Aorta (tissue), 5 donors: ENCODE data around the gene MBNL1. TPM values are rescaled to one million over a fixed set of nuclear protein-coding genes. Genes with fewer than 3 reads are reported as not detected.
"Not testable (repeated sequence)": the region's sequence is repeated elsewhere in the genome, so short reads cannot be mapped to it uniquely, and the experiment has no call there.

Source experiments
- ATAC-seq: fragments of 200-7000 bp; cut with Tn5 transposase; one replicate; pipeline ENCODE4 v1.9.1; 2022; ENCODE audit warnings: moderate library complexity; ENCODE audit not compliant: low FRiP score
- DNase-seq, 2 donors: peaks; one replicate each; pipeline ENCODE4 v3.0.0-alpha.2; 2020
- H3K27ac ChIP-seq, 2 donors: one replicate each; pipeline ENCODE4 v1.5.1; 2013; ENCODE audit warnings: low read length in 2 of 2, mild to moderate bottlenecking in 2 of 2, moderate library complexity in 2 of 2, control low read depth in 1 of 2, inconsistent platforms in 1 of 2, low read depth in 1 of 2
- H3K27me3 ChIP-seq, 2 donors: one replicate each; pipeline ENCODE4 v1.6.1; 2013; ENCODE audit warnings: control low read depth in 1 of 2, low read length in 1 of 2, mild to moderate bottlenecking in 1 of 2, moderate library complexity in 1 of 2; ENCODE audit not compliant: insufficient read depth in 2 of 2, control insufficient read depth in 1 of 2
- H3K36me3 ChIP-seq, 2 donors: one replicate each; pipeline ENCODE4 v1.6.1; 2013; ENCODE audit warnings: control low read depth in 1 of 2, low read length in 1 of 2, mild to moderate bottlenecking in 1 of 2; ENCODE audit not compliant: insufficient read depth in 2 of 2, control insufficient read depth in 1 of 2
- H3K4me1 ChIP-seq, 2 donors: one replicate each; pipeline ENCODE4 v1.6.1; 2013; ENCODE audit warnings: low read length in 2 of 2, control low read depth in 1 of 2, mild to moderate bottlenecking in 1 of 2, moderate library complexity in 1 of 2; ENCODE audit not compliant: insufficient read depth in 2 of 2, control insufficient read depth in 1 of 2
- H3K4me3 ChIP-seq, 2 donors: one replicate each; pipeline ENCODE4 v1.5.1; 2013; ENCODE audit warnings: low read length in 2 of 2, control low read depth in 1 of 2, mild to moderate bottlenecking in 1 of 2
- H3K9me3 ChIP-seq: one replicate; pipeline ENCODE4 v1.6.1; 2013; ENCODE audit warnings: mild to moderate bottlenecking, low read length; ENCODE audit not compliant: control insufficient read depth
- WGBS, 2 donors: extraction: QIAGEN DNeasy Blood & Tissue Kit; methylation state at CpG; one replicate each; pipeline ENCODE4 v1.1.7; 2013; 5-methylcytosine and 5-hydroxymethylcytosine counted together
- intact Hi-C, 2 donors: fragments of 100-400 bp; cut with DNase I; formaldehyde crosslinking; loops; one replicate each; pipeline versions ENCODE4 v1.14.2 to v1.15.0; 2022
- polyA plus RNA-seq, 2 donors: library from polyadenylated mRNA; stranded (reverse); fragments of 200-250 nt; gene quantifications; one replicate each; pipeline ENCODE4 v1.2.3, GENCODE V29; 2013
- total RNA-seq, 2 donors: library from RNA; stranded (reverse); fragmentation: NEBNext Ultra II Directional; extraction: Animal tissue kit (Norgen Biotek cat#: 25700); gene quantifications; one replicate each; pipeline ENCODE4 v1.2.1, GENCODE V29; 2021
- donor health status: healthy with polysubstance abuse.
- donor health status: Bipolar disorder and iron deficiency.
- donor health status: DM: no; HTN: no; CAD: no.
- donor health status: DM: no; HTN: no; CAD: no.
- donor health status: DM: yes; HTN: yes; CAD: no.

MBNL1 gene
- total and polyA plus RNA-seq, 4 donors: 141 to 689 (median 334) TPM

DNA sequence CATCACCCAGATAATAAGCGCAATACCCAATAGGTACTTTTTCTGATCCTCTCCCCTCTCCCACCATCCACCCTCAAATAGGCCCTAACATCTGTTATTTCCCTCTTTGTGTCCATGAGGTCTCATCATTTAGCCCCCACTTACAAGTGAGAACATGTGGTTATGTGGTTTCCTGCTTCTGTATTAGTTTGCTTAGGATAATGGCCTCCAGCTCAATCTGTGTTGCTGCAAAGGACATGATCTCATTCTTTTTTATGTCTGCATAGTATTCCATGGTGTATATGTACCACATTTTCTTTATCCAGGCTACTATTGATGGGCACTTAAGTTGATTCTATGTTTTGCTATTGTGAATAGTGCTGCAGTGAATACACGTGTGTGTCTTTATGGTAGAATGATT, 165.4 kb downstream of the MBNL1 start:
- WGBS, 2 donors: 92 to 94% methylated on average over 2 of the region's 2 CpGs
- peaks cover 0 to 7% of the 10 kb centered on the region in 2 donors for H3K4me1 ChIP-seq
- no peaks in the 10 kb centered on the region for H3K27me3 ChIP-seq
- ATAC-seq (no peak), DNase-seq (no peak)
- H3K27ac ChIP-seq: no peak overlapping the region
- no peaks in the 10 kb centered on the region for H3K9me3 ChIP-seq
- H3K36me3 ChIP-seq: no peaks in the 10 kb centered on the region
- intact Hi-C loops: no loop called here
- no peak overlapping the region for H3K4me3 ChIP-seq

GRCh38 chr3:152435210-152435609, 166.5 kb downstream of the MBNL1 start:
- intact Hi-C loops, ATAC-seq, H3K4me1 ChIP-seq, H3K27me3 ChIP-seq, H3K9me3 ChIP-seq, H3K27ac ChIP-seq, DNase-seq, H3K4me3 ChIP-seq, H3K36me3 ChIP-seq: not testable (repeated sequence)

DNA sequence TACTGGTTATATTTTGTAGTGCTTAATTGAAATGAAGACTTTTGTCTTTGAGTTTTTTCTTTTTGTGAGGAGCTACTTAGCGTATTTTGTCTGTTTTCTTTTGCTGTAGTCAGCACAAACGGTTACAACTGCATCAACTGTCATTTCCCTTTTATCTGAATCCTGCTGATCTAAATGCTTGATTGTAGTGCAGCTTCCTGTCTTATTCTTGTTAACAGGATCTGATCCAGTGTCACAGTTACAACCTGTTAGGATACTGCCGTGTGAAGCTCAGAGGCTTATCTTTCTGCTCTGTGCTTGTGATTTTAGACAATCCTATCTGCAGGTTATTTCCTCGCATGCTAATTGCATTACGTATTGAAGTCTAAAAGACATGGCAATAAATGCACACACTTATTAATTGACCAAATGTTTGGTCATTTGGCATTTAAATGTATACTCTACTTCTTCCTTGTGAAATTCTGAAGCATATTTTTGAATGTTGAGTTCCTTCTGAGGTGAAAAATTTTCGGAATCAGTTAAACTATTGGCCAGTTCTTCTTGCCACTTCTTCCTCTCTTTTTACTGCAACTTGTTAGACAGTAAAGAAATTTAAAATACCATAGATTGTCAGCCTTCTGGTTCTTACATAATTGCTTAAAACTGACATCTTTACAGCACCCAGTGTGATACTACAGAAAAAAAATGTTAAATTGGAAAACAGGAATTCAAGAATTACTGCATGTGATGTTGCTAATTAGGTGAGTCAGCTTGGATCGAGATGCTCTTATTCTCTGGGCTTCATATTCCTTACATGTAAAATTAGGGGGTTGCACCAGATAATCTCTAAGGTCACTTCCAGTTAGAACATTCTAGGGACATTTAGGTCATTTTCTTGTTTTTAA, 168.2 kb downstream of the MBNL1 start:
- Histone ChIP-seq H3K4me3 (no peak overlapping the region), H3K27ac (no peak overlapping the region), H3K9me3 (no peaks in the 10 kb centered on the region), H3K27me3 (no peaks in the 10 kb centered on the region), H3K4me1 (peaks cover 0 to 7% of the 10 kb centered on the region in 2 donors), H3K36me3 (no peaks in the 10 kb centered on the region)
- 36 to 40% methylated on average over 7 of the region's 7 CpGs for WGBS, 2 donors
- intact Hi-C loops: no loop called here
- ATAC-seq: no peak
- DNase-seq: no peak

DNA sequence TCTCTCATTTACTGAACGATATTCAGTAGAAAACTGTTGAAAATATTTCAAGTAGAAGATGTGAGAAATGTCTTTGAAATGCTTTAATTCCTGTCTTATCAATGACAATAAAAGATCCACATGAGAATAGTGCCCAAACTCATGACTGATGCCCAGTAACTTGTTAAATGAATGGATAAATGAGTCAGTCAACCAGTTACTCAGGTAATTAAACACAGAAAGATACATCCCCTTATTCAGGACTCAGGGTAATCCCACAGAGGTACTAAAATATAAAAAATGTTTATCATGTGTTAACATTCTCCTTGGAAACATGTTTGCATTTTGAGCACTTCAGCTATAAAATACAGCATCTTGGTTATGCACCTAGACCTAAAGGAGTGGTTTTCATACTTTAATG, 169.5 kb downstream of the MBNL1 start:
- no peak for ATAC-seq
- 41 to 49% methylated on average over 1 of the region's 1 CpG for WGBS, 2 donors
- H3K36me3 ChIP-seq: no peaks in the 10 kb centered on the region
- H3K27ac ChIP-seq: no peak overlapping the region
- H3K27me3 ChIP-seq: no peaks in the 10 kb centered on the region
- intact Hi-C loops: no loop called here
- H3K9me3 ChIP-seq: no peaks in the 10 kb centered on the region
- no peak overlapping the region for H3K4me3 ChIP-seq
- H3K4me1 ChIP-seq: peaks cover 0 to 7% of the 10 kb centered on the region in 2 donors
- DNase-seq: no peak

- WGBS, 2 donors: 26 to 27% methylated on average over 6 of the region's 6 CpGs
- H3K36me3 ChIP-seq: no peaks in the 10 kb centered on the region
- H3K27ac ChIP-seq: no peak overlapping the region
- no peaks in the 10 kb centered on the region for H3K9me3 ChIP-seq
- peaks cover 0 to 7% of the 10 kb centered on the region in 2 donors for H3K4me1 ChIP-seq
- H3K4me3 ChIP-seq: no peak overlapping the region
- no peaks in the 10 kb centered on the region for H3K27me3 ChIP-seq
- intact Hi-C loops: no loop called here
- ATAC-seq (no peak), DNase-seq (no peak)
These were observed 170.0 kb downstream of the MBNL1 start for GRCh38 chr3:152438706-152439105.

DNA sequence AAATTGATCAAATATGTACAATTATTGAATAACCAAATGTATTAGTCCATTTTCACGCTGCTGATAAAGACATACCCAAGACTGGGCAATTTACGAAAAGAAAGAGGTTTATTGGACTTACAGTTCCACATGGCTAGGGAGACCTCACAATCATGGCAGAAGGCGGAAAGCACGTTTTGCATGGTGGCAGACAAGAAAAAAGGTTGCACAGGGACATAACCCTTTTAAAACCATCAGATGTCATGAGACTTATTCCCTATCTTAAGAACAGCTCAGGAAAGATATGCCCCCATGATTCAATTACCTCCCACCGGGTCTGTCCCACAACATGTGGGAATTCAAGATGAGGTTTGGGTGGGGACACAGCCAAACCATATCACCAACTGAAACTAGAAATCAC, 171.5 kb downstream of the MBNL1 start:
- H3K36me3 ChIP-seq, H3K9me3 ChIP-seq, ATAC-seq, H3K4me3 ChIP-seq, DNase-seq, H3K27ac ChIP-seq, H3K4me1 ChIP-seq, H3K27me3 ChIP-seq: not testable (repeated sequence)
- intact Hi-C loops: loop anchor here (5.0 to 10.0 kb wide), 4 partner anchors 105 to 368 kb away; no protein-coding TSS in a partner anchor
- 88 to 92% methylated on average over 5 of the region's 5 CpGs for WGBS, 2 donors

- Histone ChIP-seq H3K4me3 (no peak overlapping the region), H3K27me3 (no peaks in the 10 kb centered on the region), H3K27ac (peak overlapping the region in 1 of 2 donors; percentile 57), H3K36me3 (no peaks in the 10 kb centered on the region), H3K4me1 (peaks cover 1 to 4% of the 10 kb centered on the region in 2 donors), H3K9me3 (no peaks in the 10 kb centered on the region)
- DNase-seq (no peak), ATAC-seq (no peak)
- intact Hi-C loops: loop anchor here (5.0 to 10.0 kb wide), 4 partner anchors 109 to 371 kb away; no protein-coding TSS in a partner anchor
- 22 to 25% methylated on average over 3 of the region's 3 CpGs for WGBS, 2 donors
These were observed 174.7 kb downstream of the MBNL1 start for GRCh38 chr3:152443212-152444023.

- no peaks in the 10 kb centered on the region for H3K36me3 ChIP-seq
- peak; percentile 83 for ATAC-seq
- intact Hi-C loops: loop anchor here (5.0 to 10.0 kb wide), 4 partner anchors 109 to 372 kb away; no protein-coding TSS in a partner anchor
- H3K27ac ChIP-seq: no peak overlapping the region
- no peak for DNase-seq
- H3K9me3 ChIP-seq: no peaks in the 10 kb centered on the region
- no peaks in the 10 kb centered on the region for H3K27me3 ChIP-seq
- WGBS, 2 donors: 17% methylated on average over 8 of the region's 8 CpGs
- H3K4me3 ChIP-seq: no peak overlapping the region
- H3K4me1 ChIP-seq: peaks cover 1 to 4% of the 10 kb centered on the region in 2 donors
These were observed 175.4 kb downstream of the MBNL1 start for GRCh38 chr3:152444029-152444641.
